AG04449 (cell line): ENCODE results near the gene EOMES.

ENCODE experiments used
- CTCF ChIA-PET: fragments of 350-600 bp; formaldehyde crosslinking; extraction: SDS; loops from one replicate; lab custom pipeline; 2021; ENCODE audit warnings: antibody characterized with exemption; lab: Yijun Ruan, JAX
- POLR2A ChIA-PET: fragments of 400-600, 350-600 bp; formaldehyde crosslinking; extraction: SDS; loops from one replicate; lab custom pipeline; 2020; ENCODE audit warnings: antibody characterized with exemption, inconsistent platforms; lab: Yijun Ruan, JAX
- DNase-seq: peaks from one replicate; pipeline ENCODE4 v3.0.0-alpha.2; 2010; ENCODE audit warnings: low read depth, low spot score
- H3K4me3 ChIP-seq: 2 replicates; pipeline ENCODE4 v1.5.1; 2011; ENCODE audit warnings: low read depth, mild to moderate bottlenecking, control low read depth, low read length
- TF ChIP-seq, protein P1 (sequence below): IDR thresholded peaks from one replicate; pipeline ENCODE4 v1.5.1; 2011; ENCODE audit warnings: mild to moderate bottlenecking, moderate library complexity, low read length, control low read depth, inconsistent platforms; ENCODE audit not compliant: insufficient read depth; ENCODE audit errors: missing control alignments

The EOMES gene

DNA sequence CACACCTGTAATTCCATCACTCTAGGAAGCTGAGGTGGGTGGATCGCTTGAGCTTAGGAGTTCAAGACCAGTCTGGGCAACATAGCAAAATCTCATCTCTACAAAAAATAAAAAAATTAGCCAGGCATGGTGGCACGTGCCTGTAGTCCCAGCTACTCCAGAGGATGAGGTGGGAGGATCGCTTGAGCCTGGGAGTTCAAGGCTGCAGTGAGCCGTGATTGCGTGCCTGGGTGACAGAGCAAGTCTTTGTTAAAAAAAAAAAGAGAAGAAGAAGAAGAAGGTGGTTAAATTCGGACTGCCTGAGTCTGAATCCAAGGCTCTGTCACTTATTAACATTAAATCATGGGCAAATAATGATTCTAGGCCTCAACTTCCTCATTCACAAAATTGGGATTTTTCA is 51.0 kb downstream of the EOMES start:
- no peak overlapping the region for H3K4me3 ChIP-seq
- POLR2A ChIA-PET, result no interaction called here
- CTCF ChIA-PET, result interaction anchor here (1.1 to 1.5 kb wide), 2 partner anchors 10 to 13 kb away, joined by 7 to 9 read pairs; no protein-coding TSS in a partner anchor
- DNase-seq, result no peak
- TF ChIP-seq, protein P1, sequence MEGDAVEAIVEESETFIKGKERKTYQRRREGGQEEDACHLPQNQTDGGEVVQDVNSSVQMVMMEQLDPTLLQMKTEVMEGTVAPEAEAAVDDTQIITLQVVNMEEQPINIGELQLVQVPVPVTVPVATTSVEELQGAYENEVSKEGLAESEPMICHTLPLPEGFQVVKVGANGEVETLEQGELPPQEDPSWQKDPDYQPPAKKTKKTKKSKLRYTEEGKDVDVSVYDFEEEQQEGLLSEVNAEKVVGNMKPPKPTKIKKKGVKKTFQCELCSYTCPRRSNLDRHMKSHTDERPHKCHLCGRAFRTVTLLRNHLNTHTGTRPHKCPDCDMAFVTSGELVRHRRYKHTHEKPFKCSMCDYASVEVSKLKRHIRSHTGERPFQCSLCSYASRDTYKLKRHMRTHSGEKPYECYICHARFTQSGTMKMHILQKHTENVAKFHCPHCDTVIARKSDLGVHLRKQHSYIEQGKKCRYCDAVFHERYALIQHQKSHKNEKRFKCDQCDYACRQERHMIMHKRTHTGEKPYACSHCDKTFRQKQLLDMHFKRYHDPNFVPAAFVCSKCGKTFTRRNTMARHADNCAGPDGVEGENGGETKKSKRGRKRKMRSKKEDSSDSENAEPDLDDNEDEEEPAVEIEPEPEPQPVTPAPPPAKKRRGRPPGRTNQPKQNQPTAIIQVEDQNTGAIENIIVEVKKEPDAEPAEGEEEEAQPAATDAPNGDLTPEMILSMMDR, result no peak

DNA sequence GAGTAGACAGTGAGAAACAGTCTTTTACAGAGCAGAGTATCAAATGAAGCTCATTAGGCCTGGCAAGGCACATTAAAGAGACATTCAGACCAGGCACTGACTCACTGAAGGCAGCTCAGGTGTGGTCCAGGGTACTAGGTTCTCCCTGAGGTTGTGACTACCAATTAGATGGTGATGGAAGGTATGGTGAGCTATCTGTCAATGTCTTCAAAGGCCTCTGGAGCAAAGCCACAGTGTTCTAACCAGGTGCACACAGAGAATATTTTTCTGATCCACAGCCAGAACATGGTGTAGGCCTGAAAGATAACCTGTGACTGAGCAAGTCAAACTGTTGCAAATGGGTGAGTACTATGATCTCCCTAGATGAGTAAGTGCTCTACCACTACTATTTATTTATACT is 51.5 kb downstream of the EOMES start:
- CTCF ChIA-PET, result interaction anchor here (0.9 to 1.5 kb wide), 3 partner anchors 10 to 12 kb away, joined by 3 to 9 read pairs (median 7); no protein-coding TSS in a partner anchor
- POLR2A ChIA-PET, result no interaction called here

DNA sequence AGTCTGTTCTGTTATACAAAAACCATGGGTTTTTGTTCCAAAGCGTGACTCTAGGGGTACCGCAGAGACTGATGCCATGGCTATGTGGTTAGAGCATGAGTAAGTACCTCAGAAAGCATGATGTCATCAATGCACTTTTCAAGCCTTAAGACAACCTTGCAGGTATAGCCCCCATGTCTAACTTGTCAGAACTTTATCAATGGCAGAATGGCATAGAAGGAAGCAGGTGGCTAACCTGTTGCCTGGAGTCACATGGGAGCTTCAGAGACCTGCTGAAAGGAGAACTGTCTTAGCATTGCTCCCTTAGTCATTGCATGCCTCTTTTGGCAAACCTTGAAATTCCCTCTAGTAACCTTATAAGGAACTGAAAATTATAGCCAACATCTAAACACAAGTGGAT is 52.5 kb downstream of the EOMES start:
- ChIA-PET POLR2A (no interaction called here), CTCF (interaction anchor here (0.9 to 1.5 kb wide), 2 partner anchors 9 to 12 kb away, joined by 3 to 7 read pairs; no protein-coding TSS in a partner anchor)
- TF ChIP-seq, protein P1, result no peak
- no peak for DNase-seq
- no peak overlapping the region for H3K4me3 ChIP-seq

More for the DNA sequence above, 51.5 kb downstream of the EOMES start:
- DNase-seq, result no peak
- TF ChIP-seq, protein P1, result no peak
- no peak overlapping the region for H3K4me3 ChIP-seq

DNA sequence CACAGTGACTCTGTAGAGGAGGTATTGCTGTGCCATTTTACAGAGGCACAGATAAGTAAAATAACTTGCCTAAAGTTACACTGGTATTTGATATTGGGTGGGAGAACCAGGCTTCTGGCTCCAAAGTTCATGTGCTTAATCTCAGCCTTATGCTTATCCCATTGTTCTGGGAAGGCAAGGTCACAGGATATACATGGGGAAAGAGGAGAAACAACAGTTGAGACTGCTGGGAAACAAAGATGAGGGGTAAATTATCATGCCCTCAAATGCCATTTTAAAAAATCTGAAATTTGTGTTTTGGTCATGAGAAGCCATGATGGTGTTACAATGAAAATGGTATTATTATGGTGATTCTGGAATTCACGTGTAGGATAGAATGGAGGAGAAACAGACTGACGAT is 54.4 kb downstream of the EOMES start:
- no peak overlapping the region for H3K4me3 ChIP-seq
- POLR2A ChIA-PET, result no interaction called here
- CTCF ChIA-PET, result interaction anchor here (1.0 to 2.6 kb wide), 2 partner anchors 9 to 14 kb away, joined by 8 to 11 read pairs; no protein-coding TSS in a partner anchor
- TF ChIP-seq, protein P1, result no peak
- no peak for DNase-seq

DNA sequence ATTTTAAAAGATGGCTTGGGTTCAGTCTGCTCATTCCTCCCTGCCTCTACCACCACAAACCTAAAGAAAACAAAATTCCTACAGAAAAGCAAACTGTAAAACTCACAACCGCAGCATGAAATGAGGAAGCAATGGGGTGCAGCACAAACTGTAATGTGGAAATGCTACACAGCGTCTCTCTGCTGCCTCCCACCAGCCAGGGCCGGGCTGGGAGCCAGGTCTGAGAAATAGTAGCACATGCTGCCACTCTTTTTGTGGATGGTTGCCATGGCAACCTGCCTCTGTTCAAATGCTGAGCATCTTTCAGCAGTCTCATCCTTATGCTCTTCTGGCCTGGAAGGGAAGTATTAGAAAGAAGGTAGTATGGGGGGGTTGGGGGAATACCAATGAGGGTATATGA is 55.4 kb downstream of the EOMES start:
- ChIA-PET CTCF (interaction anchor here (0.7 to 2.6 kb wide), 8 partner anchors 9 to 182 kb away, joined by 3 to 11 read pairs (median 4); partner anchors contain the start of gene SLC4A7), POLR2A (interaction anchor here (0.9 kb wide), 1 partner anchor 182 kb away, joined by 3 read pairs; the partner anchor contains the start of gene SLC4A7)
- TF ChIP-seq, protein P1, result peak; percentile 18
- no peak overlapping the region for H3K4me3 ChIP-seq
- DNase-seq, result peak; percentile 68

DNA sequence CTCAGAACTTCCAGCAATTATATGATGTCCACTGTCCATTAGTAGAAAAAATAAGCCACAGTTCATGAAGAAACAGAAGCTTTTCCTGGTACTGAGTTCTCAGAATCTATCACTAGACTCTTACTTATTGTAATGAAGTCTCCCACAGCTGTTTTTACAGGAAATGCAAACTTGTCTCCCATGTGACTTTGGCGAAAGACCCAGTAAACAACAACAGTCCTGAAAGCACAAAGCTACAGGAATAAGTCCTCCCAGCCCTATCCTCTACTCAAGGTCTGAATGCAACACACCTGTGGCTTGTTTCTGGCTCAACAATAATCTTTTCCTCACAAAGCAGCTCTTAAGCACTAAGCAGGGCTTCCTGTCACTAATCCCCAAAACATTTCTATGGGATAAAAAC is 55.9 kb downstream of the EOMES start:
- no peak for DNase-seq
- H3K4me3 ChIP-seq, result no peak overlapping the region
- ChIA-PET POLR2A (interaction anchor here (0.9 kb wide), 1 partner anchor 182 kb away, joined by 3 read pairs; the partner anchor contains the start of gene SLC4A7), CTCF (interaction anchor here (0.7 to 2.6 kb wide), 9 partner anchors 9 to 199 kb away, joined by 3 to 11 read pairs (median 4); partner anchors contain the start of gene SLC4A7)
- TF ChIP-seq, protein P1, result no peak
